Mammary epithelial cell (primary cell): ENCODE data around the gene ZNF273.

Experiments
- EZH2 ChIP-seq: IDR thresholded peaks from 2 replicates; pipeline ENCODE4 v1.6.1; 2012; ENCODE audit warnings: low read length, inconsistent platforms, borderline replicate concordance
- TF ChIP-seq, protein P1 (sequence below), 2 donors: IDR thresholded peaks in 1 of 2; conservative IDR thresholded peaks in 1 of 2; 2 replicates each; pipeline ENCODE4 v1.5.1; 2011 to 2012; ENCODE audit warnings: inconsistent platforms in 2 of 2, low read length in 2 of 2, mild to moderate bottlenecking in 2 of 2, control low read depth in 1 of 2, low read depth in 1 of 2; ENCODE audit not compliant: insufficient read depth in 1 of 2; ENCODE audit errors: extremely low read depth in 1 of 2

DNA sequence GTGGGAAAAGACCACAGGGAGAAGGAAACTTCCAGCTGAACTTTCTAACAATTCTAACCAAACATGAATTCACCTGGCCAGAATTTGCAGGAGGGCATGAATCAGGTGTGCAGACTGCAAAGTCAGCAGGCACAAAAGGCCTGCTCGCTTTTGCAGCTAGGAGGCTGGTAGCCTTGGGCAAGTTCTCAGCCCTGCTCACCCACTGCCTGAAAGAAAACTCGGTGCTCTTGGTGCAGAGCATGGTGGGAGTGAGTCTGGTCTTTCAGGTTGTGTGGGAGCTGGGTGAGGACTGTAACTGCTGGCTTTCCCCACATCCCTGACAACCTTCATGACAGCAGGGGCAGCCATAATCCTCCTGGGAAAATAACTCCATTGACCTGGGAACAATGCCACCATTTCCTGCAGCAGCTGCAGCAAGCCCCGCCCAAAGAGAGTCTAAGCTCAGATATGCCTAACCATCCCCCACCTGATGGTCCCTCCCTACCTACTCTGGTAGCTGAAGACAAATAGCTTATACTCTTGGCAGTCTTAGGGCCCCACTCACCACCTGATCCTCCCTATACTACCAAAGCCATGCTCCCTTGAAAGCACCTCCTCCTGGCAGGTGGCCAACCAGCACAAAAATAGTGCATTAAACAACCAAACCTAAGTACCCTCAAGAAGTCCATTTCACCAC is 56.1 kb downstream of the ZNF273 start:
- TF ChIP-seq, protein P1, sequence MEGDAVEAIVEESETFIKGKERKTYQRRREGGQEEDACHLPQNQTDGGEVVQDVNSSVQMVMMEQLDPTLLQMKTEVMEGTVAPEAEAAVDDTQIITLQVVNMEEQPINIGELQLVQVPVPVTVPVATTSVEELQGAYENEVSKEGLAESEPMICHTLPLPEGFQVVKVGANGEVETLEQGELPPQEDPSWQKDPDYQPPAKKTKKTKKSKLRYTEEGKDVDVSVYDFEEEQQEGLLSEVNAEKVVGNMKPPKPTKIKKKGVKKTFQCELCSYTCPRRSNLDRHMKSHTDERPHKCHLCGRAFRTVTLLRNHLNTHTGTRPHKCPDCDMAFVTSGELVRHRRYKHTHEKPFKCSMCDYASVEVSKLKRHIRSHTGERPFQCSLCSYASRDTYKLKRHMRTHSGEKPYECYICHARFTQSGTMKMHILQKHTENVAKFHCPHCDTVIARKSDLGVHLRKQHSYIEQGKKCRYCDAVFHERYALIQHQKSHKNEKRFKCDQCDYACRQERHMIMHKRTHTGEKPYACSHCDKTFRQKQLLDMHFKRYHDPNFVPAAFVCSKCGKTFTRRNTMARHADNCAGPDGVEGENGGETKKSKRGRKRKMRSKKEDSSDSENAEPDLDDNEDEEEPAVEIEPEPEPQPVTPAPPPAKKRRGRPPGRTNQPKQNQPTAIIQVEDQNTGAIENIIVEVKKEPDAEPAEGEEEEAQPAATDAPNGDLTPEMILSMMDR (conservative IDR thresholded peaks at IDR 0.05 in 1 of 2, IDR thresholded peaks at IDR 0.05 in 1 of 2; ENCODE audit: extremely low read depth in 1 of 2, insufficient read depth in 1 of 2, low read depth in 1 of 2, low read length in 2 of 2), result no peak
- TF ChIP-seq EZH2, result no peak
